Measurements from ENCODE around the gene SYT13.

The SYT13 gene

DNA sequence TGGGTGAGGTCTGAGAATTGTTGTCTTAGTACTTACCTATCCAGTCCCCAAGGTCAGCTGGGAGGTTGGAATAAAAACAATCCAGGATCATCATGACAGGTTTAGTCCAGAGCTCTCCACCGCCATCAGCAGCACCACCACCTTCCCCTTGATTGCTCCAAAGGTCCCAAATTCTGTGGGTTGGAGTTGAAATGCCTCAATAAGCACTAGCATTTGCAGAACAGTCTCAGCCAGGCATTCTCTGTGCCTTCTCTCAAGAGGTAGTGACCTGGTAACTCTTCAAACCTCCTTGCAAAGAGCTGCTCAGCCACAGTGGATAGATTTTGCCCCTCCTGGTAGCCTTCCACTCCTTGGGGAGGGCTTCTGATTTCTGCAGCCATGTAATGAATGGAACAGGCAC is 70.1 kb downstream of the SYT13 start:
- no peak overlapping the region for H3K4me3 ChIP-seq (ENCODE audit: low read depth, low read length)
- TF ChIP-seq CTCF (IDR thresholded peaks at IDR 0.05; ENCODE audit: control insufficient read depth, extremely low read depth, insufficient read depth) = no peak
- DNase-seq (ENCODE audit: low read depth) = no peak

DNA sequence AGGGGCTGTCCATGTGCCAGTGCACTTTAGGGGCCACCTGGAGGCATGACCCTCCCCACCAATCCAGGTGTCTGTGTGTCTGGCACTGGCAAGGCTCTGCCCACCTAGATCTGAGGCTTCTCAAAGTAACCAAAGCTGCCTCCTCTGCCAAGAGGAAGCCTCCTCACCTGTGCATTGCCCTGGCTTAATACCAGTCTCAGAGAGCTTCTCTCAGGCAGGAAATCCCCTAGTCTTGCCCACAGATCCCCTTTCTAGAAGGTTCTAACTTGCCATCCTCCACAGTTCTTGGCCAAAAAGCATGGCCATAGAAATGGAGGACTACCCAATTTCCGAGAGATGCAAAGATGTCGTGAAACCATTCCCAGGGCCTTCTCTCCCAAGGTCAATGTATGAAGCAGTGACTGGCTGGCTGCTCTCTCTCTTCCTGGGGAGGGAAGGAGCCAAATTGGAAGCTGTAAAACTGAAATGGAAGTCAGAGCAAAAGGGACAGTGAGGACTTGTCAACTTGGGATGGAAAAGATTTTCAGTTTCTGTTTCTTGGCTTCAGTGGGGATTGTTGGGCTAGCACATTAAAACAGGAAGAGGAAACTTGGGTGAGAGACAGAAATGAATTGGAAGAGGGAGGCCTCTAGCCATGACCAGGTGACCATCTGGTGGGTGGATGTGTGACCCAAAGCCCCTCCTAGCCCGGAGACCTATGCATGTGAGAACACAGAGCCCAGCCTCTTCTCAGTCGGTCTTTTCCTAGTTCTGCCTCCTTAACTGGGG is 70.9 kb downstream of the SYT13 start:
- TF ChIP-seq CTCF (IDR thresholded peaks at IDR 0.05; ENCODE audit: control insufficient read depth, extremely low read depth, insufficient read depth) = no peak
- no peak for DNase-seq (ENCODE audit: low read depth)
- no peak overlapping the region for H3K4me3 ChIP-seq (ENCODE audit: low read depth, low read length)

DNA sequence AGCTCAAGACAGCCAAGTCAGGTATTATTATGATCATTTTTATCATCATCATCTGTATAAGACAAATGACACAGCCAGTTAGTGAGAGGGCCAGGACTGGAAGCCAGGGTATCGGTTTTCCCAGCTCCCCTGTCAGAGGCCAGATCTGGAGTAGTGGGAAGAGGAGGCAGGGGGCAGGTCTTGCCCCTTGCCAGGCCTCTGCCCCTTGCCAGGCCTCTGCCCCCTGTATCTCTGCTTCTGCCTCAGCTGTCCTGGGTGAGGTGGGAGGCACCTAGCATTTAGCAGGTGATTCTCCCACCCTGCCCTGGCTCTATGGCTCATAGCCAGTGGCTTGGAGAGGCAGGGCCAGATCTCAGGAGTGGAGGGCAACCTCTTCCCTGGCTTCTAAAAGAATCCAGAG is 72.4 kb downstream of the SYT13 start:
- TF ChIP-seq CTCF (IDR thresholded peaks at IDR 0.05; ENCODE audit: control insufficient read depth, extremely low read depth, insufficient read depth) = no peak
- DNase-seq (ENCODE audit: low read depth) = no peak
- H3K4me3 ChIP-seq (ENCODE audit: low read depth, low read length) = no peak overlapping the region

DNA sequence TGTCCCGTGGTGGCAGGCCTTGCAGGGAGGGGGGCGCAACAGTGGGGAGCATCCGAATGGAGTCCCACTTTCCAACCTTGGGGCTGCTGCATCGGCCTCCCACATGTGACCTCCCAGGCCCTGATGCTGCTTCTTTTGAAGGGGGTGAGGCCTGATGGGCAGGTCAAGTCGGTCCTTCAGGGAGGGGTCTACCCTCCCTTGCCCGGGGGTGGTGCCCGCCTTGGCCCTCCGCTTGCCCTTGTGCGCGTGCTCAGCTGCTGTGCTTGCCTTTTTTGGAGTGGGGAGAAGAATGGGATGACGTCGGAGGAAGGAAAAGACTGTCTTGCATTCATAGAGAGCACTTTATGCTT is 72.8 kb downstream of the SYT13 start:
- no peak overlapping the region for H3K4me3 ChIP-seq (ENCODE audit: low read depth, low read length)
- no peak for TF ChIP-seq CTCF (IDR thresholded peaks at IDR 0.05; ENCODE audit: control insufficient read depth, extremely low read depth, insufficient read depth)
- DNase-seq (ENCODE audit: low read depth) = no peak

GRCh38 chr11:45212566-45213315 is 73.4 kb downstream of the SYT13 start:
- peak; percentile 21; the same call in 1 of the 2 replicates for TF ChIP-seq CTCF (IDR thresholded peaks at IDR 0.05; ENCODE audit: control insufficient read depth, extremely low read depth, insufficient read depth)
- no peak for DNase-seq (ENCODE audit: low read depth)

GRCh38 chr11:45211732-45212131 is 74.4 kb downstream of the SYT13 start:
- no peak for DNase-seq (ENCODE audit: low read depth)
- peak; percentile 26; the same call in 1 of the 2 replicates for TF ChIP-seq CTCF (IDR thresholded peaks at IDR 0.05; ENCODE audit: control insufficient read depth, extremely low read depth, insufficient read depth)
- no peak overlapping the region for H3K4me3 ChIP-seq (ENCODE audit: low read depth, low read length)

More at GRCh38 chr11:45212566-45213315, 73.4 kb downstream of the SYT13 start:
- no peak overlapping the region for H3K4me3 ChIP-seq (ENCODE audit: low read depth, low read length)
